Measurements from ENCODE around the gene NTRK3.

GRCh38 chr15:88284318-88284998 lies 27.9 kb upstream of the NTRK3 start:
- TF ChIP-seq CTCF (IDR thresholded peaks at IDR 0.05) = no peak
- no peak for TF ChIP-seq POLR2A (IDR thresholded peaks at IDR 0.05)

All from testis (tissue), 2 donors.